ENCODE results near the gene ZCCHC14. TPM values are rescaled to one million over a fixed set of nuclear protein-coding genes. Genes with fewer than 3 reads are reported as not detected.

ZCCHC14 gene
- total and polyA plus RNA-seq, 2 of the 13 experiments (the other 11 are each of a cell fraction or from before 2014, with no cell fraction given) = 12.4 to 12.5 TPM

DNA sequence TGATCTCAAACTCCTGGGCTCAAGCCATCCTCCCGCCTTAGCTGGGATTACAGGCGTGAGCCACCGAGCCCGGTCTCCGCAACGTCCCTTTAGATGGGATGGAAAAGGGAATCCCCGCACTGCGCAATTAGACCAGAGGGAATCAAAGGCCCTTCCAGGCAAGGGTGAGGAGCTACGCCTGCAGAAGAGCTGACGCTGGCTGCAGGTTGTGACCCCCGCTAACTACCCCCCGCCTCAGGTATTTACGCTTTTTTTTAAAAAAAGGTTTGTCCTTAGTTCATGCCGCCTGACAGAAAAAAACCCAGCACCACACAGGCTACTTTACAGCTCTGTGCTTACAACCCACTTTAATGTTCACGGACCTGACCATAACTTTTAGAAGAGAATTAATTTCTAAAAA is 26.9 kb downstream of the ZCCHC14 start:
- H3K9ac ChIP-seq (ENCODE audit: insufficient read depth, low read depth, low read length) = peak overlapping the region; percentile 38
- peak overlapping the region; percentile 57 for H3K4me2 ChIP-seq (ENCODE audit: low read depth, low read length)
- TF ChIP-seq ZNF160 (CRISPR knock-in tag; IDR thresholded peaks at IDR 0.05) (no peak), BORCS8-MEF2B (CRISPR knock-in tag; IDR thresholded peaks at IDR 0.05) (no peak), ZNF460 (CRISPR knock-in tag; IDR thresholded peaks at IDR 0.05; ENCODE audit: borderline replicate concordance) (no peak), MATR3 (CRISPR knock-in tag; IDR thresholded peaks at IDR 0.05) (no peak), RXRA (CRISPR knock-in tag; IDR thresholded peaks at IDR 0.05) (0 out of 2 replicates have a peak, but pooled peaks have one; percentile 0), EED (CRISPR knock-in tag; IDR thresholded peaks at IDR 0.05) (no peak), PAWR (CRISPR knock-in tag; IDR thresholded peaks at IDR 0.05; ENCODE audit: borderline replicate concordance) (no peak)
- TF ChIP-seq, protein P1, sequence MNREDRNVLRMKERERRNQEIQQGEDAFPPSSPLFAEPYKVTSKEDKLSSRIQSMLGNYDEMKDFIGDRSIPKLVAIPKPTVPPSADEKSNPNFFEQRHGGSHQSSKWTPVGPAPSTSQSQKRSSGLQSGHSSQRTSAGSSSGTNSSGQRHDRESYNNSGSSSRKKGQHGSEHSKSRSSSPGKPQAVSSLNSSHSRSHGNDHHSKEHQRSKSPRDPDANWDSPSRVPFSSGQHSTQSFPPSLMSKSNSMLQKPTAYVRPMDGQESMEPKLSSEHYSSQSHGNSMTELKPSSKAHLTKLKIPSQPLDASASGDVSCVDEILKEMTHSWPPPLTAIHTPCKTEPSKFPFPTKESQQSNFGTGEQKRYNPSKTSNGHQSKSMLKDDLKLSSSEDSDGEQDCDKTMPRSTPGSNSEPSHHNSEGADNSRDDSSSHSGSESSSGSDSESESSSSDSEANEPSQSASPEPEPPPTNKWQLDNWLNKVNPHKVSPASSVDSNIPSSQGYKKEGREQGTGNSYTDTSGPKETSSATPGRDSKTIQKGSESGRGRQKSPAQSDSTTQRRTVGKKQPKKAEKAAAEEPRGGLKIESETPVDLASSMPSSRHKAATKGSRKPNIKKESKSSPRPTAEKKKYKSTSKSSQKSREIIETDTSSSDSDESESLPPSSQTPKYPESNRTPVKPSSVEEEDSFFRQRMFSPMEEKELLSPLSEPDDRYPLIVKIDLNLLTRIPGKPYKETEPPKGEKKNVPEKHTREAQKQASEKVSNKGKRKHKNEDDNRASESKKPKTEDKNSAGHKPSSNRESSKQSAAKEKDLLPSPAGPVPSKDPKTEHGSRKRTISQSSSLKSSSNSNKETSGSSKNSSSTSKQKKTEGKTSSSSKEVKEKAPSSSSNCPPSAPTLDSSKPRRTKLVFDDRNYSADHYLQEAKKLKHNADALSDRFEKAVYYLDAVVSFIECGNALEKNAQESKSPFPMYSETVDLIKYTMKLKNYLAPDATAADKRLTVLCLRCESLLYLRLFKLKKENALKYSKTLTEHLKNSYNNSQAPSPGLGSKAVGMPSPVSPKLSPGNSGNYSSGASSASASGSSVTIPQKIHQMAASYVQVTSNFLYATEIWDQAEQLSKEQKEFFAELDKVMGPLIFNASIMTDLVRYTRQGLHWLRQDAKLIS (CRISPR knock-in tag; IDR thresholded peaks at IDR 0.05) = no peak
- TF ChIP-seq, protein P2, sequence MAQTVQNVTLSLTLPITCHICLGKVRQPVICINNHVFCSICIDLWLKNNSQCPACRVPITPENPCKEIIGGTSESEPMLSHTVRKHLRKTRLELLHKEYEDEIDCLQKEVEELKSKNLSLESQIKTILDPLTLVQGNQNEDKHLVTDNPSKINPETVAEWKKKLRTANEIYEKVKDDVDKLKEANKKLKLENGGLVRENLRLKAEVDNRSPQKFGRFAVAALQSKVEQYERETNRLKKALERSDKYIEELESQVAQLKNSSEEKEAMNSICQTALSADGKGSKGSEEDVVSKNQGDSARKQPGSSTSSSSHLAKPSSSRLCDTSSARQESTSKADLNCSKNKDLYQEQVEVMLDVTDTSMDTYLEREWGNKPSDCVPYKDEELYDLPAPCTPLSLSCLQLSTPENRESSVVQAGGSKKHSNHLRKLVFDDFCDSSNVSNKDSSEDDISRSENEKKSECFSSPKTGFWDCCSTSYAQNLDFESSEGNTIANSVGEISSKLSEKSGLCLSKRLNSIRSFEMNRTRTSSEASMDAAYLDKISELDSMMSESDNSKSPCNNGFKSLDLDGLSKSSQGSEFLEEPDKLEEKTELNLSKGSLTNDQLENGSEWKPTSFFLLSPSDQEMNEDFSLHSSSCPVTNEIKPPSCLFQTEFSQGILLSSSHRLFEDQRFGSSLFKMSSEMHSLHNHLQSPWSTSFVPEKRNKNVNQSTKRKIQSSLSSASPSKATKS (CRISPR knock-in tag; IDR thresholded peaks at IDR 0.05) = 0 out of 2 replicates have a peak, but pooled peaks have one; percentile 38
- TF ChIP-seq, protein P3, sequence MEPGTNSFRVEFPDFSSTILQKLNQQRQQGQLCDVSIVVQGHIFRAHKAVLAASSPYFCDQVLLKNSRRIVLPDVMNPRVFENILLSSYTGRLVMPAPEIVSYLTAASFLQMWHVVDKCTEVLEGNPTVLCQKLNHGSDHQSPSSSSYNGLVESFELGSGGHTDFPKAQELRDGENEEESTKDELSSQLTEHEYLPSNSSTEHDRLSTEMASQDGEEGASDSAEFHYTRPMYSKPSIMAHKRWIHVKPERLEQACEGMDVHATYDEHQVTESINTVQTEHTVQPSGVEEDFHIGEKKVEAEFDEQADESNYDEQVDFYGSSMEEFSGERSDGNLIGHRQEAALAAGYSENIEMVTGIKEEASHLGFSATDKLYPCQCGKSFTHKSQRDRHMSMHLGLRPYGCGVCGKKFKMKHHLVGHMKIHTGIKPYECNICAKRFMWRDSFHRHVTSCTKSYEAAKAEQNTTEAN (CRISPR knock-in tag; conservative IDR thresholded peaks at IDR 0.05) = no peak
- TF ChIP-seq, protein P4, sequence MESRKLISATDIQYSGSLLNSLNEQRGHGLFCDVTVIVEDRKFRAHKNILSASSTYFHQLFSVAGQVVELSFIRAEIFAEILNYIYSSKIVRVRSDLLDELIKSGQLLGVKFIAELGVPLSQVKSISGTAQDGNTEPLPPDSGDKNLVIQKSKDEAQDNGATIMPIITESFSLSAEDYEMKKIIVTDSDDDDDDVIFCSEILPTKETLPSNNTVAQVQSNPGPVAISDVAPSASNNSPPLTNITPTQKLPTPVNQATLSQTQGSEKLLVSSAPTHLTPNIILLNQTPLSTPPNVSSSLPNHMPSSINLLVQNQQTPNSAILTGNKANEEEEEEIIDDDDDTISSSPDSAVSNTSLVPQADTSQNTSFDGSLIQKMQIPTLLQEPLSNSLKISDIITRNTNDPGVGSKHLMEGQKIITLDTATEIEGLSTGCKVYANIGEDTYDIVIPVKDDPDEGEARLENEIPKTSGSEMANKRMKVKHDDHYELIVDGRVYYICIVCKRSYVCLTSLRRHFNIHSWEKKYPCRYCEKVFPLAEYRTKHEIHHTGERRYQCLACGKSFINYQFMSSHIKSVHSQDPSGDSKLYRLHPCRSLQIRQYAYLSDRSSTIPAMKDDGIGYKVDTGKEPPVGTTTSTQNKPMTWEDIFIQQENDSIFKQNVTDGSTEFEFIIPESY (CRISPR knock-in tag; IDR thresholded peaks at IDR 0.05) = peak; percentile 53; the same call in 1 of the 2 replicates
- H3K4me1 ChIP-seq (ENCODE audit: insufficient read depth, low read length) = peaks cover 71% of the 10 kb centered on the region
- peak overlapping the region; percentile 55 for H3K27ac ChIP-seq (ENCODE audit: extremely low read length, insufficient read depth, low read length)
- peak overlapping the region in 2 of 3 experiments; percentile 19 to 37; a peak in 2 of 6 replicates for H3K4me3 ChIP-seq (replicated peaks in 1 of 3; ENCODE audit: insufficient read depth in 1 of 3, low read depth in 2 of 3, low read length in 3 of 3)
- POLR2A ChIA-PET = interaction anchor here (1.9 to 2.7 kb wide), 5 partner anchors 9 to 70 kb away, joined by 7 to 11 read pairs (median 9); no protein-coding TSS in a partner anchor
- BruUV-seq (replicated peaks) = no TSS peak
- peaks cover 4 to 12% of the 10 kb centered on the region in 2 experiments; a peak in 3 of 5 replicates for H3K36me3 ChIP-seq (replicated peaks in 1 of 2; ENCODE audit: control insufficient read depth in 1 of 2, insufficient read depth in 2 of 2, low read length in 2 of 2)
- no peak for DNase-seq (ENCODE audit: low spot score)
- intact Hi-C loops (cut with micrococcal nuclease; ENCODE audit: unreplicated experiment) = no loop called here
- no peak overlapping the region for H2AFZ ChIP-seq (ENCODE audit: low read length)
- H3K27me3 ChIP-seq (ENCODE audit: control insufficient read depth in 1 of 2, insufficient read depth in 2 of 2, low read length in 2 of 2) = no peaks in the 10 kb centered on the region
- H3K79me2 ChIP-seq (ENCODE audit: insufficient read depth, low read length) = peaks cover 83% of the 10 kb centered on the region
- CTCF ChIA-PET (ENCODE audit: low intra/inter-chr PET ratio, low total read pairs) = no interaction called here
- in situ Hi-C loops (cut with HindIII; ENCODE audit: extremely low pct_ligation_motif_present, low pct_unique_long_range_greater_than_20kb) = no loop called here
- no peak for ATAC-seq
- no peak for FAIRE-seq
- peaks cover 27% of the 10 kb centered on the region; the same call in 1 of the 2 replicates for H4K20me1 ChIP-seq (ENCODE audit: insufficient read depth, low read length)
- H3K9me3 ChIP-seq (ENCODE audit: low read length) = no peaks in the 10 kb centered on the region
- 79% methylated on average over 15 of the region's 15 CpGs for WGBS (ENCODE audit: low lambda C conversion rate)

All from HepG2 (cell line).